GM18951 (cell line): ENCODE results near the gene TRIM66.

Experiments used
- POLR2A ChIP-seq: IDR thresholded peaks from 4 replicates; pipeline ENCODE4 v1.6.1; 2011; ENCODE audit warnings: mild to moderate bottlenecking; ENCODE audit not compliant: insufficient read length, insufficient read depth; ENCODE audit errors: extremely low read depth
- in situ Hi-C: fragments of 300-500 bp; cut with MboI; formaldehyde crosslinking; loops from one replicate; pipeline ENCODE4 v1.12.0; 2022; ENCODE audit warnings: low sequenced_read_pairs, mixed read lengths, inconsistent platforms; ENCODE audit not compliant: unreplicated experiment

The TRIM66 gene

DNA sequence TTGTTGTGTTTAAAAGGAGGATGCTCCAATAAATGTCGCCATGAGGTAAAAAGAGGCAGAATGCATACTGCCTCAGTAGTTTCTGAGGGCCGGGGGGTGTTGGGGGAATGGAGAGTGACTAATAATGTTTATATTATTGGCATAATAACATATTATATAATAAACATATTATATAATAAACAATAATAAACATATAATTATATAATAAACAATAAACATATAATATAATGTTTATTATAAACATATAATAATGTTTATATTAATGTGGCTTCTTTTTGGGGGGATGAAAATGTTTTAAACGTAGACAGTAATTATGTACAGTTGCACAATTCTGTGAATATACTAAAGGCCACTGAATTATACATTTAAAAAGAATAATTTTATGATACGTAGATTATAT, 35.6 kb downstream of the TRIM66 start:
- in situ Hi-C loops, result no loop called here
- no peak for TF ChIP-seq POLR2A

DNA sequence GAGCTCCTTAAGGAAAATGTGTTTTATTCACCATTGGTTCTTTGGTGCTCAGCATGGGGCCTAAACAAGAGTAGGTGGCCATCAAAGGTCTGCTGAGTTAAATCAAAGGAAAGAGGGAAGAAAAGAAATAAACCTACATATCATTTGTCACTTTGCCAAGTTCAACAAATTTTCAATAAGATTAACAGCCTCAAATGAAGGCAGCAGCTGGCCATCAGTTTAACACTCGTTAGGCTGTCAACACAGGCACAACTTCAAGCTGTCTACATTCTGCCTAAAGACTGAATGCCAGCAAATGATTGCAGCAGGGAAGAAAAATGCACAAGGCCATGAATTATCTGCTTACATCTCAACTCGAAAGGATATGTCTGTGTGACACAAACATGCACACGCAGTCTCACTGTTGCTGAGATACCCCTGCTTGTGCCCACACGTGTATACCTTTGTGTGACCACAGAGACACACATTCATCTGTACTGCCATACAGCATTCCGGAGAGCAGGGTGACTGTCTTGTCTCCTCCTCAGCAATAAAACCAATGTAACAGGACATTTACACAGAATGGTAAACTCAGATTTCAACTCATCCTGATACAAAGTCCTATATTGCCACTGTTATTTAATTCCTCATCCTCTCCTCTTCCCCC, 40.1 kb downstream of the TRIM66 start:
- in situ Hi-C loops, result no loop called here
- TF ChIP-seq POLR2A, result no peak

DNA sequence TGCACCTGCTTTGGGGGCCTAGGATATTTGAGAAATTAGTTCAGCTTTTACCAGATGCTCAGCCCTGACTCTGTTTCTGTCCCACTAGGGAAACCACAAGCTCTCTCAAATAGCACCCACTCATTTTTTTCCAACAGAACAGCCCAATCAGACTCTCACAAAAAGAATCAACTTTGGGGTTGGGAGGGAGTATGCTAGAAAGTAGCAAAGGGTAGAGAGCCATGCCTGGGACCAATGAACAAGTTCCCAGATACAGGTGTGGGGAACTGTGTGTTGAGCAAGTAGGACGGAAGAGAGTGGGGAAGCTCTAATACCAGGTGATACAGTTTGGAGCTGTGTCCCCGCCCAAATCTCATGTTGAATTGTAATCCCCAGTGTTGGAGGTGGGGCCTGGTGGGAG, 41.1 kb downstream of the TRIM66 start:
- TF ChIP-seq POLR2A, result no peak
- in situ Hi-C loops, result no loop called here

DNA sequence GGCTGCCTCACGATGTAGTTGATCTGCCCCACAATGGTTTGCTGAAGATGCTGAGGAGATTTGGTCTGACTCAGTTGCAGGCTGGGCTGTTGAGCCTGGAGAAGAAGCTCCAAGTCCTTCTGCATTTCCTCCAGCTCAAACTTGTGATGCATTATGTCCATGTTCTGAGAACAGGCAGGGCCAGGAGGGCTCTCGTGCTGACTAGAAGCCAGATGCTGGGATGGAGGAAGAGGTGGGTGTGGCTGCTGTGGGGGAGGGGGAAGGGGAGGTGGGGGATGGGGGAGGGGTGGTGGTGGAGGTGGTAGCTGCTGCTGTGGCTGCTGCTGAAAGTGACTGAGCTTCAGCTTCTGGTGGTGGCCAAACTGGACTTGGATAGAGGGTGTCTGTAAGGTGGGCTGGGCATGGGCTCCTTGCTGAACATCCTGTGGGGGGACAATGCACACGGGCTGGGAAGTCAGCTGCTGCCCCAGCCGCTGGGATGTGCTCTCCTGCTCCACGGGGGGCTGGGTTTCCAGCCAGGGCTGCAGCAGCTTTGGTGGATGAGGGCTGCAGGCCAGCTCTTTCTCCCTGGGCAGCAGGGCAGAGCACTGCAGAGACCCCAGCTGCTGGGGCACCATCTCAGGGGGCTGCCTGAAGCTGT, 42.1 kb downstream of the TRIM66 start:
- in situ Hi-C loops, result no loop called here

DNA sequence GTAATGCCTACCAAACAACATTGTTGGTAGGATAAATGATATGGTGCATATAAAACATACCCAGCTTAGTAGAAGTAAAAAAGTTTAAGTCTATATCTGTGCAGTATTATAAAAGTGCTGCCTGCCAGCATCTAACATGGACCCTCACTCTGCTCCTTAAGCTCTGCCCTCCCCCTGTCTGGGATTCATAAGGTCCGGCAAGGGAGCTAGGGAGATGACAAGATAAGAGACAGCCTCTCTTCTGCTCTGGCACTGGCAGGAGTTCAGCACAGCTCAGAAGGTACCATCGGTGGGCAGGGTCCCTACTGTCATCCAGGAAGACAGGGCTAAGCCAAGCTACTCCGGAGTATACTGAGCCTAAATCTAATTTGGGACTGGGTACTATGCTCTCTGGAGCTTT, 42.8 kb downstream of the TRIM66 start:
- in situ Hi-C loops, result no loop called here
- TF ChIP-seq POLR2A, result no peak

More for the DNA sequence above, 42.1 kb downstream of the TRIM66 start:
- no peak for TF ChIP-seq POLR2A

DNA sequence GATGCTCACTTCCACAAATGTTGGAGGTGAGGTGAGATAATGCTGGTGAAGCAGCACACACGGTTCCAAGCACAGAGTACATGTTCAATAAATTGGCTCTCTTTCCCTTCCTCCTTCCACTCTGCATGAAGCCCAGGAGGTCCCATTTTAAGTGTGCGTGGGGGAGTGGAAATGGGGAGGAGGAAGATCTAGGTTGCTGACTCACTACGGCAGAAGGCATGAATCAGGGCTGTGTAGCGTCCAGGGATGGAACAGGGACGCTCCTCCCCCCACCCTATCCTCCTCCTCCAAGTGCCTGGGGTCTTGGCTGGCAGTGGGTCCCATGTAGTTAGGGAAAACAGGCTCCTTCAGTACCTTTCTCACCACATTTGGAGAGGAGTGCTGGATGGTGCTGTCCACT, 44.2 kb downstream of the TRIM66 start:
- in situ Hi-C loops, result no loop called here
- TF ChIP-seq POLR2A, result no peak

DNA sequence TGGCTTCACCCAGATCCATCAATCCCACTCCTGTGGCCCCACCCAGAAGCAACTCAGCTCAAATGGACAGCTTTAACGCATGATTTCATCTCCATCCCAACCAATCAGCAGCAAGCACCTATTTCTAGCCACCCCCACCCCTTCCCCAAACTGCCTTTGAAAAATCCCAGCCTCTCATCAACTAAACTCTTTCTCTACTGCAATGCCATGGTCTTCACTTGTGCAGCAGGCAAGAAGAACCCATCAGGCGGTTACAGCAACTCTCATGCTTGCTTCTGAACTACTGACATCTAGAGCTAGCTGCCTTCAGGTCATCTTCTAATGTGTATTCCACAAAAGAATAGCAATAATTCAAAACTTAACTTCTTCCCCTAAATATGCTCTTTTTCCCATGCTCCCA, 46.3 kb downstream of the TRIM66 start:
- TF ChIP-seq POLR2A, result no peak
- in situ Hi-C loops, result no loop called here

DNA sequence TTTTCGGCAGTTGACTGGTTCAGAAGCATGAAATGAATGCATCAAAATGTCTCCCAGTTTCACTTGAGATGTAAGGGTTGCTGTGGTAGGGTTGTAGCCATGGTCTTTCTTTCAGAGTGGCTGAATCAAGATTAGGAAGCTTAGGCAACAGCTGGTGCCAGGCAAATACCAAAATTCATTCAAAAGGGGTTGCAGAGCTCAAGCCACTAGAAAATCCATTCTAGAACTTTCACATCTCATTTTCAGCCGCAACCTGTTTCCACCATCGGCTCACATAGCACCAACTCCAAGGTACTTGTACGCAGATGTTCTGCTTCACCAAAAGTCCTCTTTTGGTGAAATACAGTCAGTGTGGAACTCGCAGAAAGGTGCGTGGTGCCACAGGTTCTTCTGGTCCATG, 48.0 kb downstream of the TRIM66 start:
- in situ Hi-C loops, result no loop called here
- no peak for TF ChIP-seq POLR2A

DNA sequence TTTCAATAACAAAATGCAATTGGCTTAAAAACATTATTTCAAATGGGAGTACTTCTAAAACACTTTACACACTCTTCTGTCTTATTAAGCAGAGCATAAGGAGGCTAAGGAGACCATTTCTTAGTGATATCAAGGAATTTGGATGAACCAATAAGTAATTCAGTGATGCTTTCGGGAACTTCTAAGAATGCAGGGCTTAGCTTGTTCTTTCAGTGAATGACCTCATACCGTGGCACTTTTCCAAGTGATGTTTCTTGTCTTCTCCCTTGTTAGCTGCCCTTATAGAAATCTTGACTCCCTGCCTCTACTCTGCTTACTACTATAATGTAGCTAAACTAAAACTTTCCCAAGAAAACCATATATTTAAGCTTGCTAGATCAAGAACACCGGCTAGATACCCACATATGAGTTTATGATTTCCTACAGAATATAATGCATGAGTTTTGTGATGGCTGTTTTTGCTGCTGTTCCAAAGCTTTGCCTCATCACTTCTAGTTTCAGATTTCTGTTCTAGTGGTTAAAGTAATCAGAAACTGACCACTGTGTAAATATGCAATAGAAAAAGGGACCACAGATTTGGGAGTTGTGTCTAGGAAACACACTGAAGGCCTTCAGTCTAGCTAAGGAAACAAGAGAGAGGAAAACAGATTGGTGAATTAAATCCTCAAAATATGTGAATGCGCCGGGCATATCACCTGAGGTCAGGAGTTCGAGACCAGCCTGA, 50.9 kb downstream of the TRIM66 start:
- TF ChIP-seq POLR2A, result no peak
- in situ Hi-C loops, result no loop called here

DNA sequence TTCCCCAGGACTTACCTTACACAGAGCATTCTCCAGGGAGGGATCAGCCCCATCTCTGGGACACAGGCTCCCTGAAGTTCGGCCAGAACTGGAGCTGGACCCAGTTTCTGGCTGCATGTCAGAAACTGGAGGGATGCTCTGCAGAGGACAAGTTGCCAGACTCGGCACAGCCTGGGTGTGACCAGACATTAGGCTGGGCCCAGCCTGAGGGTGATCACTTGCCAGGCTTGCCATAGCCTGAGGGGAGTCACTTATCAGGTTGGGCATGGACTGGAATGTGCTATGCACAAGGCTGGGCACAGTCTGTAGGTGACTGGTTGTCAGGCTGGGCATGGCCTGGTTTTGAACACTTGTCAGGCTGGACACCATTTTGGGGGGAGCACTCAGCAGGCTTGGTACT, 57.8 kb downstream of the TRIM66 start:
- in situ Hi-C loops, result no loop called here
- no peak for TF ChIP-seq POLR2A

DNA sequence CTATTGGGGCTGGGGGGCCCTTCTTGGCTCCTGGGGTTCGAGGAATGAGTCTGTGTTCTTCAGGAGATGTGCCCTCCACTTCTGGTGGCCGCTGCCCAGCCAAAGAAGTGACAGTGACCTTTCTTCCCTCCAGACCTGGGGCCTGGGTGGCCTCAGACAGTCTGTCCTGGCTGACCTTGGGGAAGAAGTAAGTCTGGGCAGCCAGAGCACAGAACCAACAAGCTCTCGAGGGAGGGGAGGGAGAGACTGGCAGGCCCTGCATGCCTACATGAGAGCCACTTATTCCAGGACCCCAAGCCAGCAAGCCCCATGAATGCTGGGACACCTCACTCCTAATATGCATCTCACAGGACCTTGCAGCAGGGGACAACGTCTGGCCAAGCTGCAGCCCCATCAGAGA, 61.3 kb downstream of the TRIM66 start:
- in situ Hi-C loops, result no loop called here
- no peak for TF ChIP-seq POLR2A

DNA sequence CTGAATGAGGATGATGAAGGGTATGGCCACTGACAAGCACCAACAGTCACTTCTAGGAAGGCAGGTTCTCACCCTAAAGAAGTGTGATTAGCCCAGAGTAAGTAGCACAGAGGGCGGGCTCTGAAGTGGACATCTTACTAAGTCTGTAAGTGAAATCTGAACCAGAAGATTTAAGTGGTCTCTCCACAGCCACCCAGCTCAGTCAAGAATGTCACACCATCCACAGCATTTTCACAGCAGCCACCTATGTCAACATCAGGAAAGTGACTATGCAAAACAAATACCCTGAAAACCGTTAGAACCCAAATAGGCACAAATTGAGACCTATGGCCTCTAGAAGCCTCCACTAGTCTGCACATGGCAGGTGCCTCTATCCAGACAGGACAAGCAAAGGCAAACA, 65.4 kb downstream of the TRIM66 start:
- no peak for TF ChIP-seq POLR2A
- in situ Hi-C loops, result no loop called here

DNA sequence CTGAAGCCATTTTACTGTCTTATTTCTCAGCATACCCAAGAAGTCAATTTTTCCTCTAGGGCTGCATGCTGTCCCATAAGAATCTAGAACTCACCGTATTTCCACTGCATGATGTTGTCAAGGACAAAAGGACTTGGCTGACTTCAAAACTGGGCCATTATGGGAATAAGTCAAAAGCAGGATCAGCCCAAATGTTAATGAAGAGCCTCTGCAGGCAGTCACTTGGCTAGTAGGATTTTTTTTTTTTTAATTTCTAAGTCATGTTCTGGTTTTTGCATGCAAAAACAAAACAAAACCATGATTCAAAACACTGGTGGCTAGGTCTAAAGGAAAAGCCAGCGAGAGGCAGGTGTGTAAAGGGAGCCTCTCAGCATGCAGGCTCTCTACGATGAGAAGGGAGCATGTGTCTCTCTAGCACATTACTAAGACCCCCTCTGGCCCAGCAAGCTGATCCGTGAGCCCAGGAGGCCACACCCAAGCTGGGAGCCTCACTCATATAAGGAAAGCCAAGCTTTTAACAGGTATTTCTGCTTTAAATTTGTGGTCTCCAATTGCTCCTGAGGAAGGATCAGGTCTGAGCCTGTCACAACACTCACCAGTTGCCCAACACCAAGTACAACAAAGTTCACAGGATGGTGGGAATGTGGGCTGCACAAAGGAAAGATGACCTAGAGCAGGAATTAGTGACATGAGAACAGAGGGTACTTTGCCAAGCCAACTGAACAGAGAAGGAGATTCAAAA, 67.0 kb downstream of the TRIM66 start:
- in situ Hi-C loops, result no loop called here
- no peak for TF ChIP-seq POLR2A
